H1 (cell line): ENCODE data around the gene ERGIC2. TPM values are rescaled to one million over a fixed set of nuclear protein-coding genes. Genes with fewer than 3 reads are reported as not detected.

ENCODE experiments used
- CTCF ChIA-PET: fragments of 300-600 bp; sonication (Branson Sonifier 250); formaldehyde crosslinking; loops from one replicate; lab custom pipeline; 2021; ENCODE audit not compliant: partially characterized antibody; lab: Charles Lee
- POLR2A ChIA-PET: fragments of 300-600 bp; sonication (Branson Sonifier 250); formaldehyde crosslinking; loops from one replicate; lab custom pipeline; 2021; ENCODE audit warnings: inconsistent platforms; ENCODE audit not compliant: partially characterized antibody; lab: Charles Lee
- DNase-seq, 2 experiments: peaks; one replicate each; pipeline versions ENCODE4 v3.0.0 to v3.0.0-alpha.2; 2010 to 2022; ENCODE audit warnings: low spot score in 2 of 2, low read depth in 1 of 2, mixed read lengths in 1 of 2
- FAIRE-seq: peaks from 2 replicates; lab custom pipeline; 2011; peaks lifted over from hg19 to GRCh38; lab: Jason Lieb, UNC
- H2AFZ ChIP-seq: 2 replicates; pipeline ENCODE4 v1.8.1; 2012; ENCODE audit warnings: low read length, inconsistent platforms
- H2AK5ac ChIP-seq: 2 replicates; pipeline ENCODE4 v1.6.1; 2013; ENCODE audit warnings: low read depth, low read length
- H2BK120ac ChIP-seq: replicated peaks from 2 replicates; pipeline ENCODE3; 2013; ENCODE audit warnings: low read depth, low read length, inconsistent platforms
- H2BK12ac ChIP-seq: 2 replicates; pipeline ENCODE4 v1.6.1; 2013; ENCODE audit warnings: low read depth, low read length
- H2BK15ac ChIP-seq: 2 replicates; pipeline ENCODE4 v1.6.1; 2013; ENCODE audit warnings: low read length
- H2BK20ac ChIP-seq: 2 replicates; pipeline ENCODE4 v1.6.1; 2013; ENCODE audit warnings: low read length
- H2BK5ac ChIP-seq: 2 replicates; pipeline ENCODE4 v1.6.1; 2013; ENCODE audit warnings: low read depth, low read length
- H3K14ac ChIP-seq: 2 replicates; pipeline ENCODE4 v1.6.1; 2013; ENCODE audit warnings: inconsistent platforms; ENCODE audit not compliant: insufficient read length
- H3K18ac ChIP-seq: 2 replicates; pipeline ENCODE4 v1.6.1; 2013; ENCODE audit warnings: low read length; ENCODE audit errors: extremely low read depth
- H3K23ac ChIP-seq: 2 replicates; pipeline ENCODE4 v1.6.1; 2013; ENCODE audit warnings: inconsistent platforms; ENCODE audit not compliant: insufficient read length
- H3K23me2 ChIP-seq: 2 replicates; pipeline ENCODE4 v1.6.1; 2013; ENCODE audit warnings: low read depth, low read length
- H3K27ac ChIP-seq: 2 replicates; pipeline ENCODE4 v1.6.1; 2011; ENCODE audit warnings: low read depth, low read length, inconsistent platforms
- H3K27me3 ChIP-seq, 4 experiments: replicated peaks in 1 of 4; 1 replicate in 1 of 4; 2 replicates in 3 of 4; pipeline versions ENCODE4 v1.6.1 to v1.8.1; 2011 to 2013; ENCODE audit warnings: low read length in 3 of 4, mild to moderate bottlenecking in 3 of 4, inconsistent platforms in 2 of 4, mixed read lengths in 2 of 4, moderate library complexity in 1 of 4; ENCODE audit not compliant: control insufficient read depth in 3 of 4, insufficient read depth in 3 of 4; ENCODE audit errors: extremely low read depth in 1 of 4
- H3K36me3 ChIP-seq, 4 experiments: 2 replicates each; pipeline versions ENCODE4 v1.6.1 to v1.8.1; 2011 to 2013; ENCODE audit warnings: mild to moderate bottlenecking in 4 of 4, low read length in 3 of 4, moderate library complexity in 2 of 4, control low read depth in 1 of 4, inconsistent platforms in 1 of 4; ENCODE audit not compliant: insufficient read depth in 4 of 4, control insufficient read depth in 2 of 4
- H3K4ac ChIP-seq: replicated peaks from 2 replicates; pipeline ENCODE3; 2013; ENCODE audit warnings: low read length, low read depth, mixed read lengths, inconsistent platforms; ENCODE audit not compliant: insufficient read length
- H3K4me1 ChIP-seq, 4 experiments: replicated peaks in 1 of 4; 1 replicate in 1 of 4; 2 replicates in 3 of 4; pipeline versions ENCODE4 v1.6.1 to v1.8.1; 2011 to 2013; ENCODE audit warnings: low read length in 3 of 4, inconsistent platforms in 2 of 4, mixed read lengths in 1 of 4; ENCODE audit not compliant: insufficient read depth in 4 of 4, control insufficient read depth in 3 of 4
- H3K4me2 ChIP-seq, 2 experiments: 2 replicates each; pipeline versions ENCODE4 v1.6.1 to v1.8.1; 2011 to 2013; ENCODE audit warnings: low read depth in 2 of 2, low read length in 2 of 2, control low read depth in 1 of 2, inconsistent platforms in 1 of 2, mild to moderate bottlenecking in 1 of 2; ENCODE audit not compliant: insufficient read depth in 1 of 2
- H3K4me3 ChIP-seq, 4 experiments: fragments of 200-600, 300-600 bp in 1 of 4; sonication (generic), shearing (Covaris generic), sonication (Bioruptor Twin) in 1 of 4; 2 replicates each; pipeline versions ENCODE4 v1.5.1 to v1.8.1; 2011 to 2016; ENCODE audit warnings: low read length in 4 of 4, low read depth in 3 of 4, control low read depth in 2 of 4, inconsistent platforms in 2 of 4, mild to moderate bottlenecking in 2 of 4, mixed read lengths in 1 of 4, moderate library complexity in 1 of 4; ENCODE audit not compliant: insufficient read depth in 2 of 4; ENCODE audit errors: extremely low read depth in 1 of 4
- H3K56ac ChIP-seq: replicated peaks from 2 replicates; pipeline ENCODE3; 2013; ENCODE audit warnings: low read depth, mild to moderate bottlenecking, mixed read lengths, low read length, inconsistent platforms; ENCODE audit not compliant: insufficient read length
- H3K79me1 ChIP-seq: 2 replicates; pipeline ENCODE4 v1.6.1; 2013; ENCODE audit warnings: low read depth, low read length, control low read depth
- H3K79me2 ChIP-seq, 2 experiments: 2 replicates each; pipeline versions ENCODE4 v1.6.1 to v1.8.1; 2012 to 2013; ENCODE audit warnings: low read length in 2 of 2, mild to moderate bottlenecking in 2 of 2, inconsistent platforms in 1 of 2; ENCODE audit not compliant: insufficient read depth in 2 of 2, control insufficient read depth in 1 of 2
- H3K9ac ChIP-seq, 4 experiments: replicated peaks in 1 of 4; 1 replicate in 1 of 4; 2 replicates in 3 of 4; pipeline versions ENCODE4 v1.6.1 to v1.8.1; 2011 to 2013; ENCODE audit warnings: low read depth in 3 of 4, low read length in 3 of 4, control low read depth in 2 of 4, mild to moderate bottlenecking in 2 of 4, moderate library complexity in 2 of 4, inconsistent platforms in 1 of 4; ENCODE audit errors: extremely low read depth in 1 of 4
- H3K9me3 ChIP-seq, 2 experiments: 2 replicates each; pipeline versions ENCODE4 v1.6.1 to v1.8.1; 2012 to 2013; ENCODE audit warnings: mild to moderate bottlenecking in 2 of 2, moderate library complexity in 2 of 2, control low read depth in 1 of 2, inconsistent platforms in 1 of 2, low read depth in 1 of 2, low read length in 1 of 2, mixed read lengths in 1 of 2; ENCODE audit not compliant: insufficient read depth in 2 of 2
- H4K20me1 ChIP-seq, 2 experiments: replicated peaks in 1 of 2; 2 replicates each; pipeline versions ENCODE3 to v1.8.1; 2011 to 2013; ENCODE audit warnings: inconsistent platforms in 2 of 2, low read length in 2 of 2, mild to moderate bottlenecking in 1 of 2; ENCODE audit not compliant: insufficient read depth in 2 of 2, control insufficient read depth in 1 of 2
- H4K5ac ChIP-seq: 2 replicates; pipeline ENCODE4 v1.6.1; 2013; ENCODE audit warnings: low read length, low read depth, mixed read lengths, inconsistent platforms; ENCODE audit not compliant: insufficient read length
- H4K8ac ChIP-seq: 2 replicates; pipeline ENCODE4 v1.8.0; 2013; ENCODE audit warnings: mild to moderate bottlenecking, moderate library complexity, low read length, inconsistent platforms; ENCODE audit not compliant: insufficient read depth; ENCODE audit errors: extremely low read depth
- H4K91ac ChIP-seq: replicated peaks from 2 replicates; pipeline ENCODE3; 2013; ENCODE audit warnings: low read length, mixed read lengths, inconsistent platforms; ENCODE audit not compliant: insufficient read length
- CTCF ChIP-seq, 3 experiments: IDR thresholded peaks; 1 replicate in 2 of 3; 2 replicates in 1 of 3; pipeline versions ENCODE4 v1.5.1 to v1.6.1; 2011; ENCODE audit warnings: low read length in 3 of 3, mild to moderate bottlenecking in 3 of 3, inconsistent platforms in 2 of 3, low read depth in 1 of 3, moderate library complexity in 1 of 3; ENCODE audit not compliant: insufficient read depth in 1 of 3; ENCODE audit errors: control extremely low read depth in 1 of 3
- RAD21 ChIP-seq, 2 experiments: IDR thresholded peaks in 1 of 2; conservative IDR thresholded peaks in 1 of 2; 2 replicates each; pipeline ENCODE4 v1.6.1; 2011; ENCODE audit warnings: low read depth in 2 of 2, low read length in 2 of 2, improper control_type of control experiment in 1 of 2, inconsistent platforms in 1 of 2, mild to moderate bottlenecking in 1 of 2, moderate library complexity in 1 of 2
- SIN3A ChIP-seq, 2 experiments: IDR thresholded peaks in 1 of 2; conservative IDR thresholded peaks in 1 of 2; 2 replicates each; pipeline ENCODE4 v1.6.1; 2011 to 2012; ENCODE audit warnings: low read length in 2 of 2, improper control_type of control experiment in 1 of 2, low read depth in 1 of 2, mild to moderate bottlenecking in 1 of 2
- SP4 ChIP-seq: IDR thresholded peaks from 2 replicates; pipeline ENCODE4 v1.6.1; 2012; ENCODE audit warnings: low read length, inconsistent platforms
- SRF ChIP-seq: IDR thresholded peaks from 2 replicates; pipeline ENCODE4 v1.6.1; 2011; ENCODE audit warnings: mild to moderate bottlenecking, low read depth, low read length, moderate library complexity
- TAF7 ChIP-seq: optimal IDR thresholded peaks from 2 replicates; pipeline ENCODE3; 2011; ENCODE audit warnings: low read depth, mild to moderate bottlenecking, inconsistent platforms, low read length, moderate library complexity, borderline replicate concordance
- TCF12 ChIP-seq: IDR thresholded peaks from 2 replicates; pipeline ENCODE4 v1.6.1; 2011; ENCODE audit warnings: low read depth, mild to moderate bottlenecking, low read length
- WGBS, 2 experiments: shearing (Covaris generic) in 1 of 2; methylation state at CpG; one replicate each; pipeline versions ENCODE4 v1.1.6 to v1.1.7; 2013 to 2015; ENCODE audit warnings: low lambda C conversion rate in 2 of 2, mixed read lengths in 2 of 2, inconsistent platforms in 1 of 2, low coverage in 1 of 2, missing lambda C conversion rate in 1 of 2; ENCODE audit not compliant: insufficient replicate concordance in 2 of 2, insufficient coverage in 1 of 2, insufficient read length in 1 of 2; ENCODE audit errors: extremely low coverage in 1 of 2, missing lambda C conversion rate in 1 of 2; 5-methylcytosine and 5-hydroxymethylcytosine counted together
- polyA plus RNA-seq, 7 experiments: library from polyadenylated mRNA; depleted of rRNA in 3 of 7; stranded (reverse) in 5 of 7; unstranded in 2 of 7; fragments of >200 nt in 5 of 7; fragments of 200-250 nt in 2 of 7; gene quantifications; 1 replicate in 5 of 7; 2 replicates in 1 of 7; 4 replicates in 1 of 7; pipeline versions ENCODE4 v1.2.1 to v1.2.3, GENCODE V29; 2011 to 2013; ENCODE audit warnings: missing spikeins in 2 of 7, mixed read lengths in 2 of 7
- total RNA-seq: library from RNA; stranded (reverse); fragmentation: NEBNext Ultra II Directional; extraction: Animal tissue kit (Norgen Biotek cat#: 25700); gene quantifications from 2 replicates; pipeline ENCODE4 v1.2.1, GENCODE V29; 2021

ERGIC2 gene
- total and polyA plus RNA-seq, 2 of the 8 experiments (the other 6 are each of a cell fraction or from before 2014, with no cell fraction given) = 16.5 to 61.8 TPM

GRCh38 chr12:29309320-29309902 lies 71.6 kb downstream of the ERGIC2 start:
- Histone ChIP-seq H4K5ac (no peak overlapping the region), H3K14ac (no peak overlapping the region), H3K9me3 (no peaks in the 10 kb centered on the region), H3K36me3 (no peaks in the 10 kb centered on the region), H3K79me1 (no peaks in the 10 kb centered on the region), H3K56ac (no peak overlapping the region), H4K8ac (no peak overlapping the region), H3K4me1 (no peaks in the 10 kb centered on the region), H2AFZ (no peak overlapping the region), H3K4me2 (no peak overlapping the region), H3K27ac (no peak overlapping the region), H3K4ac (no peak overlapping the region), H3K23me2 (no peaks in the 10 kb centered on the region), H3K18ac (no peak overlapping the region), H2BK12ac (no peak overlapping the region), H2BK5ac (no peak overlapping the region), H3K79me2 (no peaks in the 10 kb centered on the region), H3K9ac (no peak overlapping the region), H2BK20ac (no peak overlapping the region), H4K91ac (no peak overlapping the region), H2AK5ac (no peak overlapping the region), H3K4me3 (no peak overlapping the region), H2BK15ac (no peak overlapping the region), H4K20me1 (no peaks in the 10 kb centered on the region), H3K27me3 (no peaks in the 10 kb centered on the region), H3K23ac (no peak overlapping the region), H2BK120ac (no peak overlapping the region)
- no peak for DNase-seq
- CTCF ChIA-PET = interaction anchor here (1.4 to 6.5 kb wide), 7 partner anchors 9 to 236 kb away, joined by 3 to 55 read pairs (median 8); no protein-coding TSS in a partner anchor
- 56% methylated on average over 4 of the region's 4 CpGs; no CpG with 5 or more reads in 1 of the 2 experiments for WGBS, 2 experiments
- POLR2A ChIA-PET = no interaction called here
- no peak for FAIRE-seq
- TF ChIP-seq CTCF (IDR thresholded peaks at IDR 0.05; ENCODE audit: control extremely low read depth in 1 of 3, insufficient read depth in 1 of 3, low read depth in 1 of 3, low read length in 3 of 3) (peak in 1 of 3 experiments; percentile 20; a peak in 2 of 4 replicates), TCF12 (no peak), RAD21 (IDR thresholded peaks at IDR 0.05 in 1 of 2, conservative IDR thresholded peaks at IDR 0.05 in 1 of 2; ENCODE audit: low read depth in 2 of 2, low read length in 2 of 2) (peak in 1 of 2 experiments; percentile 30; a peak in 3 of 4 replicates), SRF (no peak), SIN3A (conservative IDR thresholded peaks at IDR 0.05 in 1 of 2, IDR thresholded peaks at IDR 0.05 in 1 of 2; ENCODE audit: low read depth in 1 of 2, low read length in 2 of 2) (no peak), SP4 (no peak), TAF7 (no peak)
